Liver (tissue), 9 donors: Measurements from ENCODE around the gene SOX13. TPM values are rescaled to one million over a fixed set of nuclear protein-coding genes. Genes with fewer than 3 reads are reported as not detected.

Experiments
- DNase-seq: peaks from one replicate; pipeline ENCODE4 v3.0.0-alpha.2; 2017; ENCODE audit warnings: low spot score
- H3K27ac ChIP-seq, 2 donors: one replicate each; pipeline ENCODE4 v1.7.0; 2013; ENCODE audit warnings: inconsistent platforms in 2 of 2, low read length in 2 of 2, control low read depth in 1 of 2, low read depth in 1 of 2, mild to moderate bottlenecking in 1 of 2
- H3K27me3 ChIP-seq, 4 donors: one replicate each; pipeline versions ENCODE4 v1.6.1 to v1.7.0; 2013; ENCODE audit warnings: low read length in 3 of 4, inconsistent platforms in 1 of 4, mild to moderate bottlenecking in 1 of 4, moderate library complexity in 1 of 4; ENCODE audit not compliant: control insufficient read depth in 4 of 4, insufficient read depth in 4 of 4
- H3K36me3 ChIP-seq, 4 donors: one replicate each; pipeline versions ENCODE4 v1.6.1 to v1.7.0; 2013; ENCODE audit warnings: low read length in 3 of 4, mild to moderate bottlenecking in 3 of 4, low read depth in 1 of 4, moderate library complexity in 1 of 4; ENCODE audit not compliant: control insufficient read depth in 4 of 4, insufficient read depth in 3 of 4
- H3K4me1 ChIP-seq, 4 donors: one replicate each; pipeline versions ENCODE4 v1.6.1 to v1.7.0; 2013; ENCODE audit warnings: low read length in 3 of 4, mild to moderate bottlenecking in 3 of 4, moderate library complexity in 1 of 4; ENCODE audit not compliant: control insufficient read depth in 4 of 4, insufficient read depth in 4 of 4
- H3K4me3 ChIP-seq, 3 donors: one replicate each; pipeline versions ENCODE4 v1.6.1 to v1.7.0; 2013; ENCODE audit warnings: low read length in 3 of 3, control low read depth in 1 of 3, low read depth in 1 of 3, mild to moderate bottlenecking in 1 of 3
- H3K9ac ChIP-seq, 2 donors: one replicate each; pipeline ENCODE4 v1.7.0; 2013; ENCODE audit warnings: low read length in 2 of 2, mild to moderate bottlenecking in 2 of 2, moderate library complexity in 2 of 2, control low read depth in 1 of 2, low read depth in 1 of 2
- H3K9me3 ChIP-seq, 4 donors: one replicate each; pipeline versions ENCODE4 v1.6.1 to v1.7.0; 2013; ENCODE audit warnings: low read length in 3 of 4; ENCODE audit not compliant: control insufficient read depth in 4 of 4
- EGR1 ChIP-seq, 2 donors: IDR thresholded peaks; 2 replicates each; pipeline ENCODE4 v1.6.1; 2016 to 2018; ENCODE audit warnings: antibody characterized with exemption in 2 of 2, low read depth in 2 of 2
- FOXA2 ChIP-seq: IDR thresholded peaks from 2 replicates; pipeline ENCODE4 v1.6.1; 2016; ENCODE audit warnings: antibody characterized with exemption
- GABPA ChIP-seq, 2 donors: IDR thresholded peaks in 1 of 2; conservative IDR thresholded peaks in 1 of 2; 2 replicates each; pipeline ENCODE4 v1.6.1; 2016; ENCODE audit warnings: antibody characterized with exemption in 2 of 2, mild to moderate bottlenecking in 1 of 2, moderate library complexity in 1 of 2
- HNF4A ChIP-seq, 2 donors: conservative IDR thresholded peaks; 2 replicates each; pipeline ENCODE4 v1.6.1; 2016; ENCODE audit warnings: antibody characterized with exemption in 2 of 2, mild to moderate bottlenecking in 2 of 2
- HNF4G ChIP-seq: IDR thresholded peaks from 2 replicates; pipeline ENCODE4 v1.6.1; 2016; ENCODE audit warnings: antibody characterized with exemption
- JUND ChIP-seq, 2 donors: IDR thresholded peaks; 2 replicates each; pipeline ENCODE4 v1.6.1; 2016; ENCODE audit warnings: antibody characterized with exemption in 2 of 2
- NR2F2 ChIP-seq: IDR thresholded peaks from 2 replicates; pipeline ENCODE4 v1.6.1; 2016; ENCODE audit warnings: antibody characterized with exemption
- RAD21 ChIP-seq, 2 donors: IDR thresholded peaks; 2 replicates each; pipeline ENCODE4 v1.6.1; 2016; ENCODE audit warnings: antibody characterized with exemption in 2 of 2, mild to moderate bottlenecking in 2 of 2
- REST ChIP-seq: IDR thresholded peaks from 2 replicates; pipeline ENCODE4 v1.6.1; 2016; ENCODE audit warnings: antibody characterized with exemption, mild to moderate bottlenecking
- RXRA ChIP-seq, 2 donors: IDR thresholded peaks; 2 replicates each; pipeline ENCODE4 v1.6.1; 2017 to 2018; ENCODE audit warnings: antibody characterized with exemption in 2 of 2, mild to moderate bottlenecking in 1 of 2
- SP1 ChIP-seq: IDR thresholded peaks from 2 replicates; pipeline ENCODE4 v1.6.1; 2018; ENCODE audit warnings: antibody characterized with exemption, mild to moderate bottlenecking
- TAF1 ChIP-seq: conservative IDR thresholded peaks from 2 replicates; pipeline ENCODE4 v1.6.1; 2016; ENCODE audit warnings: antibody characterized with exemption, mild to moderate bottlenecking
- YY1 ChIP-seq: IDR thresholded peaks from 2 replicates; pipeline ENCODE4 v1.6.1; 2016; ENCODE audit warnings: antibody characterized with exemption, mild to moderate bottlenecking
- WGBS: extraction: QIAGEN DNeasy Blood & Tissue Kit; methylation state at CpG from one replicate; pipeline ENCODE4 v1.1.7; 2013; 5-methylcytosine and 5-hydroxymethylcytosine counted together
- polyA plus RNA-seq, 2 donors: library from polyadenylated mRNA; stranded (reverse) in 1 of 2; unstranded in 1 of 2; fragments of 200-250 nt in 1 of 2; fragments of >200 nt in 1 of 2; fragmentation: Nextera tagmentation in 1 of 2; extraction: Ambion mirVana in 1 of 2; gene quantifications; one replicate each; pipeline versions ENCODE4 v1.2.1 to v1.2.3, GENCODE V29; 2013 to 2015
- total RNA-seq, 2 donors: library from RNA; depleted of rRNA; stranded (reverse); fragments of >200 nt; gene quantifications; one replicate each; pipeline ENCODE4 v1.2.3, GENCODE V29; 2014
- TF ChIP-seq, protein P1 (sequence below): fragments of 150-350 bp; IDR thresholded peaks from 2 replicates; pipeline ENCODE4 v1.5.1; 2017; ENCODE audit warnings: improper control_type of control experiment, low read depth, low read length; ENCODE audit not compliant: missing input control
- TF ChIP-seq, protein P2 (sequence below): IDR thresholded peaks from 2 replicates; pipeline ENCODE4 v1.6.1; 2016; ENCODE audit warnings: antibody characterized with exemption
- TF ChIP-seq, protein P3 (sequence below): IDR thresholded peaks from 2 replicates; pipeline ENCODE4 v1.6.1; 2016; ENCODE audit warnings: antibody characterized with exemption
- TF ChIP-seq, protein P4 (sequence below): IDR thresholded peaks from 2 replicates; pipeline ENCODE4 v1.6.1; 2016; ENCODE audit warnings: antibody characterized with exemption
- donor health status: healthy.
- donor health status: healthy.
- donor health status: healthy.
- donor health status: healthy.
- donor health status: healthy.

The SOX13 gene
- total and polyA plus RNA-seq, 4 donors = 7.8 to 15.5 (median 8.7) TPM

GRCh38 chr1:204121840-204122555, 49.1 kb downstream of the SOX13 start:
- H3K36me3 ChIP-seq = peaks cover 12 to 56% (median 26%) of the 10 kb centered on the region in 4 donors
- WGBS = 92% methylated on average over 17 of the region's 17 CpGs
- H3K4me3 ChIP-seq = no peak overlapping the region
- H3K27ac ChIP-seq = no peak overlapping the region
- TF ChIP-seq, protein P1, sequence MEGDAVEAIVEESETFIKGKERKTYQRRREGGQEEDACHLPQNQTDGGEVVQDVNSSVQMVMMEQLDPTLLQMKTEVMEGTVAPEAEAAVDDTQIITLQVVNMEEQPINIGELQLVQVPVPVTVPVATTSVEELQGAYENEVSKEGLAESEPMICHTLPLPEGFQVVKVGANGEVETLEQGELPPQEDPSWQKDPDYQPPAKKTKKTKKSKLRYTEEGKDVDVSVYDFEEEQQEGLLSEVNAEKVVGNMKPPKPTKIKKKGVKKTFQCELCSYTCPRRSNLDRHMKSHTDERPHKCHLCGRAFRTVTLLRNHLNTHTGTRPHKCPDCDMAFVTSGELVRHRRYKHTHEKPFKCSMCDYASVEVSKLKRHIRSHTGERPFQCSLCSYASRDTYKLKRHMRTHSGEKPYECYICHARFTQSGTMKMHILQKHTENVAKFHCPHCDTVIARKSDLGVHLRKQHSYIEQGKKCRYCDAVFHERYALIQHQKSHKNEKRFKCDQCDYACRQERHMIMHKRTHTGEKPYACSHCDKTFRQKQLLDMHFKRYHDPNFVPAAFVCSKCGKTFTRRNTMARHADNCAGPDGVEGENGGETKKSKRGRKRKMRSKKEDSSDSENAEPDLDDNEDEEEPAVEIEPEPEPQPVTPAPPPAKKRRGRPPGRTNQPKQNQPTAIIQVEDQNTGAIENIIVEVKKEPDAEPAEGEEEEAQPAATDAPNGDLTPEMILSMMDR = no peak
- no peak for TF ChIP-seq YY1
- no peak for TF ChIP-seq REST
- no peak for TF ChIP-seq HNF4A (conservative IDR thresholded peaks at IDR 0.05)
- no peaks in the 10 kb centered on the region for H3K9me3 ChIP-seq
- no peak overlapping the region for H3K9ac ChIP-seq
- H3K27me3 ChIP-seq = no peaks in the 10 kb centered on the region
- no peak for DNase-seq
- peaks cover 0 to 9% (median 6%) of the 10 kb centered on the region in 4 donors for H3K4me1 ChIP-seq

DNA sequence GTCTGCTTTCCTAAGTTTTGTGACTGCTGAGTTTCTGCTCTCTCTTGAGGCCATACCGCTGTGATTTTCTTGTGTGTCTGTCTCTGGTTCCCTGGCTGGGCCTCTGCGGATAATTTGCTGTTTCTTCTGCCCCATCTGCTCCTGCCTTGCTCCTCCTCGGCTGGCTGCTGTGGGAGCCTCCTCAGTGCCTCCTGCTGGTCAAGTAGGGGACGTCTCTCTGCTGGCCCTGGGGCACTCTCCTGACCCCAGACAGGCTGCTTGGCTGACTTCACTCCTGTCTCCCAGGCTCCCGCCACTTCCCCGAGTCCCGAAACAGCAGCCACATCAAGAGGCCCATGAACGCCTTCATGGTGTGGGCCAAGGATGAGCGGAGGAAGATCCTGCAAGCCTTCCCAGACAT, 50.5 kb downstream of the SOX13 start:
- DNase-seq = no peak
- no peak for TF ChIP-seq EGR1 (IDR thresholded peaks at IDR 0.05; ENCODE audit: low read depth in 2 of 2)
- TF ChIP-seq FOXA2 = no peak
- TF ChIP-seq HNF4A (conservative IDR thresholded peaks at IDR 0.05) = no peak
- peak; percentile 52 to 78 for TF ChIP-seq RAD21 (IDR thresholded peaks at IDR 0.05)
- TF ChIP-seq TAF1 = no peak
- TF ChIP-seq HNF4G = no peak
- no peak for TF ChIP-seq SP1
- TF ChIP-seq, protein P2, sequence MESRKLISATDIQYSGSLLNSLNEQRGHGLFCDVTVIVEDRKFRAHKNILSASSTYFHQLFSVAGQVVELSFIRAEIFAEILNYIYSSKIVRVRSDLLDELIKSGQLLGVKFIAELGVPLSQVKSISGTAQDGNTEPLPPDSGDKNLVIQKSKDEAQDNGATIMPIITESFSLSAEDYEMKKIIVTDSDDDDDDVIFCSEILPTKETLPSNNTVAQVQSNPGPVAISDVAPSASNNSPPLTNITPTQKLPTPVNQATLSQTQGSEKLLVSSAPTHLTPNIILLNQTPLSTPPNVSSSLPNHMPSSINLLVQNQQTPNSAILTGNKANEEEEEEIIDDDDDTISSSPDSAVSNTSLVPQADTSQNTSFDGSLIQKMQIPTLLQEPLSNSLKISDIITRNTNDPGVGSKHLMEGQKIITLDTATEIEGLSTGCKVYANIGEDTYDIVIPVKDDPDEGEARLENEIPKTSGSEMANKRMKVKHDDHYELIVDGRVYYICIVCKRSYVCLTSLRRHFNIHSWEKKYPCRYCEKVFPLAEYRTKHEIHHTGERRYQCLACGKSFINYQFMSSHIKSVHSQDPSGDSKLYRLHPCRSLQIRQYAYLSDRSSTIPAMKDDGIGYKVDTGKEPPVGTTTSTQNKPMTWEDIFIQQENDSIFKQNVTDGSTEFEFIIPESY = no peak
- TF ChIP-seq NR2F2 = no peak
- no peak for TF ChIP-seq GABPA (IDR thresholded peaks at IDR 0.05 in 1 of 2, conservative IDR thresholded peaks at IDR 0.05 in 1 of 2)
- TF ChIP-seq REST = no peak
- TF ChIP-seq, protein P3, sequence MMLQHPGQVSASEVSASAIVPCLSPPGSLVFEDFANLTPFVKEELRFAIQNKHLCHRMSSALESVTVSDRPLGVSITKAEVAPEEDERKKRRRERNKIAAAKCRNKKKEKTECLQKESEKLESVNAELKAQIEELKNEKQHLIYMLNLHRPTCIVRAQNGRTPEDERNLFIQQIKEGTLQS = no peak
- no peak for TF ChIP-seq JUND (IDR thresholded peaks at IDR 0.05)
- TF ChIP-seq, protein P4, sequence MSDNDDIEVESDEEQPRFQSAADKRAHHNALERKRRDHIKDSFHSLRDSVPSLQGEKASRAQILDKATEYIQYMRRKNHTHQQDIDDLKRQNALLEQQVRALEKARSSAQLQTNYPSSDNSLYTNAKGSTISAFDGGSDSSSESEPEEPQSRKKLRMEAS = no peak
- no peak for TF ChIP-seq YY1
- TF ChIP-seq, protein P1 = peak; percentile 24
- no peak for TF ChIP-seq RXRA (IDR thresholded peaks at IDR 0.05)
- H3K9ac ChIP-seq = no peak overlapping the region
- WGBS = 79% methylated on average over 9 of the region's 9 CpGs
- H3K4me1 ChIP-seq = peaks cover 0 to 22% (median 18%) of the 10 kb centered on the region in 4 donors
- no peak overlapping the region for H3K4me3 ChIP-seq
- H3K9me3 ChIP-seq = no peaks in the 10 kb centered on the region
- H3K36me3 ChIP-seq = peaks cover 10 to 48% (median 22%) of the 10 kb centered on the region in 4 donors
- no peaks in the 10 kb centered on the region for H3K27me3 ChIP-seq
- no peak overlapping the region for H3K27ac ChIP-seq
